Hepatocyte (in vitro differentiated cells): ENCODE results near the gene DDX41.

Experiments used
- EZH2 ChIP-seq: fragments of 200-600 bp; sonication (generic); IDR thresholded peaks from 2 replicates; pipeline ENCODE4 v1.6.1; 2016; ENCODE audit warnings: antibody characterized with exemption, mild to moderate bottlenecking, borderline replicate concordance
- EZH2phosphoT487 ChIP-seq: fragments of 200-600 bp; sonication (generic); IDR thresholded peaks from one replicate; pipeline ENCODE4 v1.6.1; 2018; ENCODE audit warnings: antibody characterized with exemption, mild to moderate bottlenecking, low read depth, moderate library complexity; ENCODE audit not compliant: unreplicated experiment, severe bottlenecking
- TF ChIP-seq, protein P1 (sequence below): fragments of 200-600 bp; sonication (generic); IDR thresholded peaks from 2 replicates; pipeline ENCODE4 v1.5.1; 2016; ENCODE audit warnings: antibody characterized with exemption, mild to moderate bottlenecking; ENCODE audit not compliant: poor library complexity

DNA sequence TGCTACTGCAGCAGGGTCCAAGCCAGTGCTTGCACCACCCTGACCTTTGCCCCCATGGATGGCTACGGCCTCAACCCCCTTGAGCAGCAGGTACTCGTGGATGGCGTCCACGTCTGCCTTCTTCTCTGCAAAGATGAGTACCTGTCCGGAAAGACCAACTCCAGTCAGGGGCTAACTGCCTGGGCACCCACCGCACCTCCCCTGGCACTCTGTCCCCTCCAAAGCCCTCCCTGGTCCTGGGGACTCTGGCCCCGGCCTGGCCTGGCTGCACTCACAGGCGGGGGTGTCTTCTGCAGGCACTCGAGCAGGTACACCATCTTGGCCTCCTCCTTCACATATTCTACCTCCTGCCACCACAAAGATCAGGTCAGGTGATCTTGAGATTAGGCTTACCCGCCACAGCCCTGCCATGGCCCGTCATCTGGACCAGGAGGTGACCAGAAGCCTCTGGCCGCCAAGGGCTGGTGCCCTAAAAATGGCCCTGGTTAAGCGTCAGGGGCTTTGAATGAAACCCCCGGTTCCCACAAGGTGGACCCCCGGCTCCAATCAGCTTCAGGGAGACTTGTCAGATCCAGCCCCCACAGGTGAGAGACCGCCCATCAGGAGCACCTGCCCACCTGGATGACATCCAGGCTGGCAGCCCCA lies 3.9 kb downstream of the DDX41 start:
- no peak for TF ChIP-seq EZH2phosphoT487
- TF ChIP-seq, protein P1, sequence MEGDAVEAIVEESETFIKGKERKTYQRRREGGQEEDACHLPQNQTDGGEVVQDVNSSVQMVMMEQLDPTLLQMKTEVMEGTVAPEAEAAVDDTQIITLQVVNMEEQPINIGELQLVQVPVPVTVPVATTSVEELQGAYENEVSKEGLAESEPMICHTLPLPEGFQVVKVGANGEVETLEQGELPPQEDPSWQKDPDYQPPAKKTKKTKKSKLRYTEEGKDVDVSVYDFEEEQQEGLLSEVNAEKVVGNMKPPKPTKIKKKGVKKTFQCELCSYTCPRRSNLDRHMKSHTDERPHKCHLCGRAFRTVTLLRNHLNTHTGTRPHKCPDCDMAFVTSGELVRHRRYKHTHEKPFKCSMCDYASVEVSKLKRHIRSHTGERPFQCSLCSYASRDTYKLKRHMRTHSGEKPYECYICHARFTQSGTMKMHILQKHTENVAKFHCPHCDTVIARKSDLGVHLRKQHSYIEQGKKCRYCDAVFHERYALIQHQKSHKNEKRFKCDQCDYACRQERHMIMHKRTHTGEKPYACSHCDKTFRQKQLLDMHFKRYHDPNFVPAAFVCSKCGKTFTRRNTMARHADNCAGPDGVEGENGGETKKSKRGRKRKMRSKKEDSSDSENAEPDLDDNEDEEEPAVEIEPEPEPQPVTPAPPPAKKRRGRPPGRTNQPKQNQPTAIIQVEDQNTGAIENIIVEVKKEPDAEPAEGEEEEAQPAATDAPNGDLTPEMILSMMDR: no peak
- TF ChIP-seq EZH2: no peak
